Measurements from ENCODE around the gene TNRC6A.

GRCh38 chr16:24776501-24777220 lies 47.2 kb downstream of the TNRC6A start:
- no peak for TF ChIP-seq CTCF (IDR thresholded peaks at IDR 0.05)
- no peak for TF ChIP-seq POLR2A (IDR thresholded peaks at IDR 0.05)
